GM18870 (cell line): ENCODE results near the gene RFLNA.
"Not testable (repeated sequence)": the region's sequence is repeated elsewhere in the genome, so short reads cannot be mapped to it uniquely, and the experiment has no call there.

Experiments
- ATAC-seq: cut with Tn5 transposase; IDR thresholded peaks from one replicate; pipeline ENCODE4 v1.9.1; 2021; ENCODE audit warnings: moderate library complexity; ENCODE audit not compliant: unreplicated experiment

Gene RFLNA

DNA sequence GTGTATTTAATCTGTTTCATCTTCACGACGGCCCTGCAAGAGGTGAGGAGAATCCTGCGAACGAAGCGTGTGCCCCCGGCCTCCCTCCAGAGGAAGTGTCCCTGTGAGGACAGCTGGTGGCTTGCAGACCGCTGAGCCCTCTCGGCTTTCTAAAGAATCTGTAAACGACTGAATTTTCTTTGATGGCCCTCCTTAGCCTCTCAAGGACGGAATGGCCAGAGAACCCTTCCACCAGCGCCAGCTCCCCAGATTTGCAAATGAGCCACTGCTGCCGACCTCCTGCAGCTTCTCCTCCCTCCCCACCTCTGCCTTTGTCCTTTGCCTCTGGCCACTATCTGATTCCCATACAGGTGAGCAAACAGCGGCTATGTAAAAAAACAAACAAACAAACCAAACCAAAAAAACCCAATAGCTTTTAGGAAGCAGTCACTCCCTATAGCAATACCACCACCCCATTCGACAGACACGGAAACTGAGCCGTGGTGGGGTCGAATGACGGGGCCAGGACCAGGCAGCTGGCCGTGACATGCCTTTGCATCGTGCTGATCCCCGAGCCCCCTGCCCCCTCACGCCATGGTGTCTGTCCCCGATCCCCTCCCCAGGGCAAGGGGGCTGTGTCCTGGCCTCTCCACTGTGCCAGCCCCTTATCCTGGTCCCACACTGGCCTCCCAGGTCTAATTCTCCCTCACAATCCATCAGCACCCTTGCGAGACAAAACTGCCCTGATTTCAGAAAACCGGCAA is 23.6 kb downstream of the RFLNA start:
- no peak for ATAC-seq

DNA sequence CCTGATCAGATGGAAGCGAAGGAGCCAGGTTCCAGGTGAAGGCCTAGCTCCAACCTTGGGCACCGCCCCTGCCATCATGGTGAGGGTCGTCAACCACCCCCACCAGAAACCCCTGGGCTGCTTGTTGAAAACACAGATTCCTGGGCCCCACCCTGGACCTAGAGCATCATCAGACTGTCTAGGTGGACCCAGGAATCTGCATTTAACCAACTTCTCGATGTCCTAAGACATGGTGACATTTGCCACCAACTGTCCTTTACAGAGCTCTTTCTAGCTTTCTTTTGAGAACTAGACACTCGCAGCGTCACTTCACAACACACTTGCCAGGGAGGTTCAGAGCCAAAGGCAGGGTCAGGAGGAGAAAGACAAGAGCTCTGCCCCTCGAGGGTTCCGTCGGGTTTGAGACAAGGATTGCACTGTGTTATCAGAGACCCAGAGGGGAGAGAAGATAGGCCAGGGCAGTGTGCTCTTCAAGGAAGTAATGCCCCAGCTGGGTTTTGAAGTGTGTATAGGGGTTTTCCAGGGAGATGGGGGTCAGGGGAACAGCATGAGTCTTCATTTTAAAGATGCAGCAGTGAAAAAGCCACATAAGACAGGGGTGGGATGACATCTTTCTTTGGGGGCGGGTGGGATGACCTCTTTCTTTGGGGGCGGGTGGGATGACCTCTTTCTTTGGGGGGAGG is 24.6 kb downstream of the RFLNA start:
- no peak for ATAC-seq

DNA sequence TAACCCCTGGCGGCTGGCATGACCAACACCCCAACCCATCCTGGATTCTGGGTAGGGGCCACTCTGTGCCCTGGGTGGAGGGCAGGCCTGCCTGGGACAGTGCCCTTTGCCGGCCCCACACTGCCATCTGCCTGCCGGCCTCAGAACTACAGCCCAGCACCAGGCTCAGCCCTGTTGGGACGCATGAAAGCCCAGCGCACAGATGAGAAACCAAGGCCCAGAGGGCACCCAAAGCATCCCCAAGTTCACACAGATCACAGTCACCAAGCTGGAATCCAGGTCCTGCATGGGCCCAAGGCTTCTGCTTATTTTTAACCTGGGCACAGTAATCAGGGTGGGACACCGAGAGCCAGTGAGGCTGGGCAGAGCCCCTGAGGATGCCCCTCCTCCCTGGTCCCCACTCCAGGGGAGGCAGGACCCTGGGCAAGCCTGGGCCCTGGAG is 26.2 kb downstream of the RFLNA start:
- no peak for ATAC-seq

DNA sequence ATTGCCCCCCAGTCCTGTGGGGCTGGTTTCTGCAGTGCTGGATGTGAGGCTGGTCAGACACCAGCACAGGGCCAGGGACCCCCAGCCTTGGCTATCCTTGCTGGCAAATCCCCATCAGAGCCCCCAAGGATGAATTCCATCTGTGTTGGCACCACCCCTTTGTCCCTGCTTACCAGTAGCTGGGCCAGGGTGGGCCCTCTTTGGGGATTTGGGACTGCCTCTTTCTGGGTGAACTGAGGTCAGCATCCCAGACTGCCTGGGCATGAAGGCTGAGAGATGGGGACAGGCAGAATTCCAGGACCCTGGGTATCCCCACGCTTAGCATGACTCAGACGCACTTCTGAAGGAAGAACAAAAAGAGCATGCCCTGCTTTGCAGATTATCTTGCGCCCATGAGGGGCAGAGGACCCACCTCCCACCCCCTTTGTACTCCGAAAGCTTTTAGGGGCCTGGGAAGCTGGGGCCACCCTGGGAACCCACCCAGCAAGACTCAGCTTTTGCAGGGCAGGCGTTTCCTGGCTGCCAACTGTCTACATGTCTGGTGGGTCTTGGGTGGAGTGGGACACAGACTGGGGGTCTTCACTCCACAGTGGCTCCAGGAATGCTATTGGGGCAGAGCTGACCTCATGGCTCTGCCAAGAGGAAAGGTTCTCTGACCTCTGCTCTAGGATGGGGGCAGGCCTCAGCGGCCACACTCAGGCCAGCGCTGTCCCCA is 26.8 kb downstream of the RFLNA start:
- ATAC-seq = no peak

DNA sequence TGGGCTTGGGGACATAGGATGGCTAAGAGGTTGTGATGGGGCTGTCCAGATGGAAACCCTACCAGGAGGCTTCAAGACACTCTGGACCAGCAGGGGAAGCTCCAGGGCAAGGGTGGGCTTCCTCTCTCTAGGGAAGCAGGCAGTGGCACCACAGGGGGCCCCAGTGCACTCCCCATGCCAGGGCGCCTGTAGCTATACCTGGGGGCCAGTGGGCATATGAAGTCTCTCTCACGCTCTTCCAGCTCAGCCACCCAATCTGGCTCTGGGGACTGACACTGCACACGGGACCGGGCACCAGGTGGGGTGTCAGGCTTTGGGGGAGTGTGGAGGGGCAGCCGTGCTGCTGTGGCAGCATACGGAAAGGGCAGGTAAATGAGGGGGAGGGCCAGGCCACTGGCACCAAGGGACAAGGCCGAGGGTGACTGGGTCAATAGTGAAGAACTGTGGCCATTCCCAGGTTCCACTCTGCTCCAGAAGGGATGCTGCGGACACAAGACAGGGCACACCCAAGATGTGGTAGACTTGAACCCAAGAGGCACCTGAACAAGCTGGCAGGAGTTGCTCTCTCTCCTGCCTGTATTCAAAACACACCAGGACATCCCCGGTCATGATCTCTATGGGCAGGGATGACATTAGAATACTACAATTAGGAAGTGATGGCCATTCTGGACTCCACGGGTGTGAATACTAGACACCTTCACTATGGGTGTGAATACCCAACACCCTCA is 27.5 kb downstream of the RFLNA start:
- ATAC-seq = no peak

DNA sequence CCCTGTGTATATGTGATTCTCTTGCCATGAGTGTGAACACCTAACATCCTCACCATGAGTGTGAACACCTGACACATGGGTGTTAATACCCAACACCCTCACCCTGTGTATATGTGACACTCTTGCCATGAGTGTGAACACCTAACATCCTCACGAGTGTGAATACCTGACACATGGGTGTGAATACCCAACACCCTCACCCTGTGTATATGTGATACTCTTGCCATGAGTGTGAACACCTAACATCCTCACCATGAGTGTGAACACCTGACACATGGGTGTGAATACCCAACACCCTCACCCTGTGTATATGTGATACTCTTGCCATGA is 28.1 kb downstream of the RFLNA start:
- ATAC-seq = not testable (repeated sequence)

DNA sequence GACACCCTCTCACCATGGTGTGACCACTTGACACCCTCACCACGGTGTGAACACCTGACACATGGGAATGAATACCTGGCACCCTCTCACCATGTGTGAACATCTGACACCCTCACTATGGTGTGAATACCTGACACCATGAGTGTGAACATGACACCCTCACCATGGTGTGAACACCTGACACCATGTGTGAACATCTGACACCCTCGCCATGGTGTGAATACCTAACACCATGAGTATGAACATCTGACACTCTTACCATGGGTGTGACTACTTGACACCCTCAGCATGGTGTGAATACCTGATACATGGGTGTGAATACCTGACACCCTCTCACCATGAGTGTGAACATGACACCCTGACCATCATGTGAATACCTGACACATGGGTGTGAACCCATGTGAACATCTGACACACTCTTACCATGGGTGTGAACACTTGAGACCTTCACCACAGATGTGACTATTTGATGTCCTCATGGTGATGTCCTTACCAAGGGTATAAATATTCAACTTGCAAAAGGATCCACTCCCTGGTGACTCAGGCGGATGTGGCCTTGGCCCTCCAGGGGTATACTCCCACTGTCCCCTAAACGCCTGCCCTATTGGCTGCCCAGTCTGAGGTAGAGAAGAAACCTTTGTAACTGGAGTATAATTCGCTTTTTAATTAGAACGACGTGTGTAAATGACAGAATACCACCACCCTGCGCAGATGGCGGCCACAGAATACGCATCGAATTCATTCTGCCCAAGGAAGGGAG is 29.1 kb downstream of the RFLNA start:
- no peak for ATAC-seq

DNA sequence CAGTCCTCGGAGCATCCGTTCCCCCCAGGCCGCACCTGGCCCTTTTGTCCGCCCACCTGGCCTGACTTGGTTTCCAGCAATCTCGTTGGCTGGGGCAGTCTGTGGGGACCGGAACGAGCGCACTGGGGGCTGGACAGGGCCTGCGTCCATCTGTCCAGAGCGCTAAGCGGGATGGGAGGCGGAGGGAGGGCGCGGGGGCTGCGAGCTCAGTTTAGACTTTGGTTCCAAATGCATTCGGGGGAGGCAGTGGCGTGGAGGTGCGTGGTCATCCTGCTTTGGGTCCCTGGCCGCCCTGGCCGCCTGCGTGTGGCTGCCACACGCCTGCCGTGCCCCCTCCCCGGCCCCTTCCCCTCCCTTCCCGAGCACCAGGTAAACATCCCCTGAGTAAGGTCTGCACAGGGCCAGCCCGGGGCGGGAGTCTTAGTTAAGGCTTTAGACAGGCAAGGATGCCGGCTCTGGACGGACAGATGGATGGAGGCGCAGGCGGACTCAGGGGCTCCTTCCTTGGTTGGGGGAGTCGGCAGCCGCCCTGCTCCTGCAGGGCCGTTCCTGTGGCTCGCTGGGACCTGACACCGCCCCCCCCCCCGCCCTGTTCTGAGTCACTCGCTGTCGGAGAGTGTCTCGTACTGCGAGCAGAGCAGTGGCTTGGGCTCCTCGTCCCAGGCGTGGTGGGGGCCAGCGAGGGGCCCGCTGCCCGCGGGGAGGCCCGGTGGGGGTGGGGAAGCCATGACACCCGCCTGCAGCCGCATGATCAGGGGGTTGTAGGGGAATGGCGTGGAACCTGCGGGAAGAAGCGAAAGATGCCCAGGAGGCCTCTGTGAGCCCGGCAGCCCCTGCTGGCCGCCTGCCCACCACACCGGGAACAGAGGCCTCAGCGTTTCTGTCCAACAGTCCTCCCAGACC is 30.2 kb downstream of the RFLNA start:
- ATAC-seq = no peak

DNA sequence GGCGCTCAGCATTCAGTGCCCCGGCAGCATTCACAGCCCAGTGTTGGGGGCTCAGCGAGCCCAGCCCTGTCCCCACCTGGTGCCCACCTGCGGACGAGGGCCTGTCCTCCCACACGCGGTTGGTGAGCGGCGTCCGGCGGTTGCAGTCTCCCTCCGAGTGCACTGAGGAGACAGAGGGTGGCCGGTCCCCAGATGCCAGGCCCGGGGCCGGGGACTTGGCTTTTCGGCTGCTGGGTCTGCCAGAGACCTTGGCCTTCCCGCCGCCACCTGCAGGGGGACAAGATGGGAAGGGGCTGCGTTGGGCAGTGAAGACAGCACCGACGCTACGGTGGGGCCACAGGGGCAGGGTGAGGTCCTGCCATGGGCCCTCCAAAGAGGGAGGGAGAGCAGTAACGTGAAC is 31.2 kb downstream of the RFLNA start:
- ATAC-seq = no peak

DNA sequence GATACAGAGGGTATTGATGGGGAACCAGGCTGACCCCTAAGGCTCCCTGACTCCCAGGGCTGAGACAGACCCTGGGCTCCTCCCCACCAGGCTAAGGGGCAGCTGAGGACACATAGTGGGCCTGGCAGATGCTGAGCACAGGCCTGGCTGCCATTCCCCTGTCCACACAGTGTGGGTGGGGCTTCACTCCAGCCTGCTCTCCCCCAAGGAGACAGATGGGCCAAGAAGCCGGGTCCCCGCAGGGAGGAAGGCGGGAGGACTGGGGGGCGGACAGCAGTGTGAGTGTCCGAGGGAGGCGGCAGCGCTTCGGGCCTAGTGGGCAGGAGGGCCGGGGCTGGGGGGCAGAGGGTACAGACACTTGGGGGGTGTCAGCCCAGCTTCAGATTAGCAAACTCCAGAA is 32.0 kb downstream of the RFLNA start:
- ATAC-seq = no peak

DNA sequence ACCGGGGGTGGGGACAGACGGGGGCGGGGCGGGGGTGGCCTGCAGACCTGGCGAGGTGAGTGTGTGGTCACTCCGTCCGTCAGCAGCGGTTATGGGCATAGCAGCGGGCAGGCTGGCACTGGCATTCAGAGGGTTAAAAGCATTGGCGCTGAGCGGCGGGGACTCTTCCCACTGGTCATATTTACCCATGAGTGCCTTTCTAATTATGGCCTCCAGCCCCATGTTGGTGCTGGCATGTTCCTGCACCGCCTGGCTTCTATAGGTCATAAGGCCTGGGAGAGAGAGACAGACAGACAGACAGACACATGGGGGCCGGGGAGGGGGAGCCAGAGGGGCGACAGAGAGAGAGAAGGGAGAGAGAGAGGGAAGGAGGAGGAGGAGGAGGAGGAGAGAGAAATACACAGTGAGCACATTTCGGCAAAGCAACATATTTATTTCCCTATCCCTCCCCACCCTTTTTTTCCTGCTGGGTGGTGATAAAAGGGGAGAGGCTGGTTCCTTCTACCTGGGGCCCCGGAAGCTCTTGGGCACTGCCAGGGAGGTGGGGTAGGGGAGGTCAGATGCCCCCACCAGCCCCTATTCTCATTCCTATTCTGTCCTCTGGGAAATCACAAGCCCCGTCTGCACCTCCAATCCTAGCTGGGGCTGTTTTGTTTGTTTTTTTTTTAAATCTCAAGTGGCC is 32.6 kb downstream of the RFLNA start:
- ATAC-seq = no peak

DNA sequence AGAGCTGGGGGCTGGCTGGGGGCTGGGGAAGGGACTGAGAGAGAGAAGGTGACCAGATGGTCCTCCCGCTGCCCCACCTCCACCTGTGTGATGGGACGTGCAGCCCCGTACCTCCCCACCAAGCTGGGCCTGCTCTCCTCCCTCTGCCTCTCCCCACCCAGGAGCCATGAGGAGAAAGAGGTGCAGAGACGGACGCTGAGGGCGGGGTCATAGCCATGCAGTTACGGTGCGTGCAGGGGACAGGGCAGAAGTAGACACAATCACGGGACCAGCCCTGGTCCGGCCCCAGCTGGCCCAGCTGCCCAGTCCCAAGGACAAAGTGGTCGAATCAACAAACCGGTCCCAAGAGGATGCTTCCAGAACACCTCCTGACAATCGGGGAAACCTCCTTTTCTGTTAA is 33.2 kb downstream of the RFLNA start:
- ATAC-seq = no peak

DNA sequence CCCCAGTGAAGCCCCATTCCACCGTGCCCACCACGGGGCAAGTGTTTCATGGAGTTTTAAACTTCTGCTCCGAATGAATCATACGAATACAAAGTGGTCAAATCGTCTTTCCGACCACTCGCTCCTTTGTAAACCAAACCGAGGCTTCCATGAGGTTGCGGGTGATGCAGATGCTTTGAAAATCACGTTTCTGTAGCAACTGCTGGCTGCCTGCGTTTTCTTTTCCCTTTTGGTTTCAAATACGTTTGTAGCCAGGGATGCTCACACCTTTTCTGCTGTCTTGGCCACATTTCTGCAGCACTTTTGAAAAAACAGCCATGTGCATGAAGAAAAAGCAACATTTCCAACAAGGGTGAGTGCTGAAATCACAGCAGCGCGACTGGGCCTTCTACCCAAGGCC is 33.7 kb downstream of the RFLNA start:
- ATAC-seq = no peak

DNA sequence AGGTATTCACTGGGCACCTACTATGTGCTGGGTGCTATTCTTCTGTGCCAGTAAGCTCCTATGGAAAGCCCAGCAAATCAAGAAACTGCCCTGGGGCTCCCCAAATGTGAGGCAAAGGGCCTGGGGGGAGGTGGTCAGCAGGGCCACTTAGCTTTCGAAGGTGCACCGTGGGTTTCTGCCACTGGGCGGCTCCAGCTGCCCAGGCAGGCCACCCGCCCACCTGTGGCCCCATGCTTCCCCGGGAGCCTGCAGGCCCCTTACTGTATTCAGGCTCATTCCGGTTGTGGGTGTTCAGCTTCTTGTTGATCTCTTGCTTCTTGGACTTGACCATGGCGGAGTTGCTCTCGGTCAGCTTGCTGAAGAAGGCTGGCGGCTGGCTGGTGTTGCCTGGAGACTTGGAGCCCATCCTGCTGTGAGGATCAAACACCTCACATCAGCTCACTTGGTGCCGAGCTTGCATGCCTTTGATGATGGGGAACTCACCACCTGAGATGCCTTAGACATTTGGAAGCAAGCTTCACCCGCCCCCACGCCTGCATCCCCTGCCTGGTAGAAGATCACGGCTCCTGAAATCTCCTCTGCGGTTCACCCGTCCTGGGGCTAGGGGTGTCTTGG is 37.3 kb downstream of the RFLNA start:
- ATAC-seq = no peak

DNA sequence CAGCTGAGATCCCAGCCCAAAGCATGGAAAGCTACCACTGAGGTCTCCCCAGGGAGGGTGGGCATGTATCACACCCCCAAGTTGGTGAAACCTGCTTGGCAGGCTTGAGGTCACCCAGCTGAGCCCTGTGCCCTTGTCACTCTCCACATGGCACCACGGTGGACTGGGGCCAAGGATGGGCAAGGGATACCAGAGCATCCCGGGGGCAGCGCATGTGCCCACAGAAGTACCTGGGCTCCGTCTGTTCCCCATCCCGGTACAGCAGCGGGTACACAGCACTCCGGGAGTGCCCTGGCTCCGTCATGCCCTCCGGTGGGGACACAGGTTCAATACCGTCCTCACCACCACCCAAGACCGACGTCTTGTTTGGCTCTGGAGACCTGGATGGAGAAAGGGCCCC is 38.0 kb downstream of the RFLNA start:
- ATAC-seq = no peak

DNA sequence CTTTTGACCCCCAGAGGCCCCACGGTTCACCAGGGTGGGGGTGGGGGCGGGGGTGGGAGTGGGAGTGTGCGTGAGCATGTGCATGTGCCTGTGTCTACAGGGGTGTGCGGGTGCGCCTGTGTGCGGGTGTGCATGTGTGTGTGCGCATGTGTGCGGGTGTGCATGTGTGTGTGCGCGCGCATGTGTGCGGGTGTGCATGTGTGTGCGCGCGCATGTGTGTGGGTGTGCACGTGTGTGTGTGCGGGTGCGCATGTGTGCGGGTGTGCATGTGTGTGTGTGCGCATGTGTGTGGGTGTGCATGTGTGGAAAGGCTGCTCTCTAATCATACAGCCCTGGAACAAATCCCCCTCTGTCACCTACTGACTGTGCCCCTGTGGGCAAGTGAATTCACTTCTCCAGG is 38.8 kb downstream of the RFLNA start:
- ATAC-seq = no peak

DNA sequence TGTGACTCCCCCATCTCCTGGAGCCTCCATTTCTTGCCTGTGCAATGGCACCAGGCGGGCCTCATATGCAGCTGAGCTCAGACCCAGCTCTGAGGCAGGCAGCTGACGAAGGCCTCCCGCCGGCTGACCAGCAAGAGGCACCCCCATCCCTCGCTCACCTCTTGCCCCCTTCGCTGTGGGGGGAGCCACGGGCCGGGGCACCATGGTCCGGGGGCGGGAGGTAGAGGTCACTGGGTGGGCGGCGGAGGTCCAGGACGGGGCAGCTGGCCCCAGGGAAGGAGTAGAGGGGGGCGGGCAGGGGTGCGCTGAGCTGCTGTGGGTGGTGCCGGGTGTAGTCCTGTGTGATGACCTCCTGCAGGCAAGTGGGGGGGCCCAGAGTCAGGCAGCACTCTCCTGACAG is 39.4 kb downstream of the RFLNA start:
- no peak for ATAC-seq

DNA sequence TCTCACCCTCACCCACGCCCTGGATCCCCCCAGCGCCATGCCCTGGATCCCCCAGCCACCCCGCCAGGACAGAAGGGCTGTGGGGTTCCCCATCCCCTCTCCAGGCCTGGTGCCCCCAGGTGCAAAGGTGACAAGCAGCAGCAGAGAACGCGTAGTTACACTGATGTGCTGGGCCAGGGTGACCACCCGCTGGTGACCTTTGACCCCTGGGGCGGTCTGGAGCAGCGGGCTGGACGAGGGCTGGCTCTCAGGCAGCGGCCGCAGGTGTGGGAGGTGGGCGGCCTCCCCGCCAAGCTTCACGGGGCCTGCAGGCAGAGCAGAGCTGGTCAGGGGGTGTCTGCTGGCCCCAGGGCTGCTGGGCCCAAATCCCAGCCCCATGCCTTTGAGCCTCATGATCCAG is 40.1 kb downstream of the RFLNA start:
- ATAC-seq = no peak
